Lower leg skin (tissue), 3 donors: ENCODE results near the gene TIGD1.

Experiments
- CTCF ChIP-seq, 3 donors: fragments of 450-650 bp; IDR thresholded peaks; one replicate each; pipeline ENCODE4 v1.5.1; 2016; ENCODE audit warnings: antibody characterized with exemption in 3 of 3, mild to moderate bottlenecking in 3 of 3, moderate library complexity in 2 of 3
- POLR2A ChIP-seq, 2 donors: fragments of 450-650 bp; IDR thresholded peaks; one replicate each; pipeline ENCODE4 v1.6.1; 2016 to 2017; ENCODE audit warnings: antibody characterized with exemption in 2 of 2, mild to moderate bottlenecking in 1 of 2, moderate library complexity in 1 of 2

- TF ChIP-seq CTCF (IDR thresholded peaks at IDR 0.05) (no peak), POLR2A (IDR thresholded peaks at IDR 0.05) (no peak)
Observed at GRCh38 chr2:232520489-232520888, 29.9 kb downstream of the TIGD1 start.
